Upper lobe of left lung (tissue), 6 donors: ENCODE data around the gene CCDC190. TPM values are rescaled to one million over a fixed set of nuclear protein-coding genes. Genes with fewer than 3 reads are reported as not detected.

Experiments
- total RNA-seq, 6 donors: library from RNA; depleted of rRNA in 4 of 6; stranded (reverse); fragments of >200 nt in 4 of 6; gene quantifications; one replicate each; pipeline versions ENCODE4 v1.1.0 to v1.2.1, GENCODE V29; 2016 to 2021
- donor health status: DM: no; HTN: no; CAD: no; lungs with moderate emphysema.
- donor health status: DM: no; HTN: yes; CAD: no; lungs with severe emphysema.

CCDC190 gene
- total RNA-seq, 6 donors from 2014 or later: 0.76 to 48.0 (median 1.5) TPM; not detected in 1

Other genes starting within 250 kb of the CCDC190 start
- gene DDR2, start 228.7 kb downstream of the CCDC190 start, total RNA-seq: 10 to 100 TPM; 10.5 to 53.3 (median 23.0) TPM
- gene HSD17B7, start 70.5 kb downstream of the CCDC190 start, total RNA-seq: 10 to 100 TPM; 23.0 to 53.6 (median 33.7) TPM
- gene RGS4, start 208.2 kb upstream of the CCDC190 start, total RNA-seq: 1 to 10 TPM in 2 of 6 donors, under 1 TPM in 2, not detected in 2; 0.30 to 2.2 (median 0.93) TPM